ENCODE data around the gene ARMC9. TPM values are rescaled to one million over a fixed set of nuclear protein-coding genes. Genes with fewer than 3 reads are reported as not detected.
A peak's percentile ranks its signal among the peaks of the same experiment; 100 is the strongest.

The ARMC9 gene
- total and polyA plus RNA-seq, 2 of the 13 experiments (the other 11 are each of a cell fraction or from before 2014, with no cell fraction given) = 9.1 to 12.8 TPM

DNA sequence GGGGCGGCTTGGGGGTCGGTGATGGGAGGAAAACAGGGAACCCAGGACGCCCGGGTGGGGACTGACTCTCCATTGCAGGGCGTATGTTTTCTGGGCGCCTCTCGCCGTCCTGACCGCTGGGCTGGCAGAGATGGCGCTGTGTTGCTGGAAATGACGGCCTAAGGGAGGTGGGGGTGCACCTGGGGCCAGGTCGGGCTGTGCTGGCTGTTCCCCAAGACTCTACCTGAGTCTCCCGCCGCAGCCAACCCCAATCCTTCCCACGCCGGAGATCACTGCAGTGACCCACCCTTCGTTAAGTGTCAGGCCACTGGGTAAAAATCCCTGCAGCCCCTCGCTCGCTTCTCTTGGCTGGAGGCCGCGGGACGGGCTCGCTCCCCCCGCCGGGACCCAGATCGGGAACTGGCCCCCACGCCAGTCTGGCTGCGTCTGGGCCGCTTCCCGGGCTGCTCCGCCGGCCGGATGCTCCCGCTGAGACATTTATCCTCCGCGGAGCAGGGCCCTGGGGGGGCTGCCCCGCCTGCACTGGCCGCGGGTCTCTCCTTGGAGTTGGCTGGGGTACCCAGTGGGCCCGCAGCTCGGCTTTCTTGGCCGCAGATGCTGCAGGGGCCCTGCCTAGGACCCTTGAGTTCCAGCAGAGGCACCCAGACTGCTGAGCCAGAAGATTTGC is 7.8 kb upstream of the ARMC9 start (continued):
- TF ChIP-seq, protein P1, sequence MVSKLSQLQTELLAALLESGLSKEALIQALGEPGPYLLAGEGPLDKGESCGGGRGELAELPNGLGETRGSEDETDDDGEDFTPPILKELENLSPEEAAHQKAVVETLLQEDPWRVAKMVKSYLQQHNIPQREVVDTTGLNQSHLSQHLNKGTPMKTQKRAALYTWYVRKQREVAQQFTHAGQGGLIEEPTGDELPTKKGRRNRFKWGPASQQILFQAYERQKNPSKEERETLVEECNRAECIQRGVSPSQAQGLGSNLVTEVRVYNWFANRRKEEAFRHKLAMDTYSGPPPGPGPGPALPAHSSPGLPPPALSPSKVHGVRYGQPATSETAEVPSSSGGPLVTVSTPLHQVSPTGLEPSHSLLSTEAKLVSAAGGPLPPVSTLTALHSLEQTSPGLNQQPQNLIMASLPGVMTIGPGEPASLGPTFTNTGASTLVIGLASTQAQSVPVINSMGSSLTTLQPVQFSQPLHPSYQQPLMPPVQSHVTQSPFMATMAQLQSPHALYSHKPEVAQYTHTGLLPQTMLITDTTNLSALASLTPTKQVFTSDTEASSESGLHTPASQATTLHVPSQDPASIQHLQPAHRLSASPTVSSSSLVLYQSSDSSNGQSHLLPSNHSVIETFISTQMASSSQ (IDR thresholded peaks at IDR 0.05; ENCODE audit: low read depth) = no peak
- TF ChIP-seq, protein P1 (CRISPR knock-in tag; IDR thresholded peaks at IDR 0.05; ENCODE audit: borderline replicate concordance) = no peak
- TF ChIP-seq KAT2B (IDR thresholded peaks at IDR 0.05; ENCODE audit: borderline replicate concordance, low read depth, low read length) (no peak), HCFC1 (IDR thresholded peaks at IDR 0.05; ENCODE audit: low read depth, low read length) (no peak), ZNF598 (CRISPR knock-in tag; IDR thresholded peaks at IDR 0.05; ENCODE audit: borderline replicate concordance) (0 out of 2 replicates have a peak, but pooled peaks have one; percentile 8), ATF7 (IDR thresholded peaks at IDR 0.05) (no peak), ATF7 (CRISPR knock-in tag; IDR thresholded peaks at IDR 0.05) (no peak), U2AF1 (optimal IDR thresholded peaks at IDR 0.05; ENCODE audit: low read depth, low read length) (no peak), ATF7-NPFF (CRISPR knock-in tag; IDR thresholded peaks at IDR 0.05; ENCODE audit: low read depth) (no peak), ZNF329 (CRISPR knock-in tag; IDR thresholded peaks at IDR 0.05; ENCODE audit: low read depth) (no peak), ZEB1 (IDR thresholded peaks at IDR 0.05; ENCODE audit: insufficient replicate concordance, low read depth) (peak; percentile 23), ELF1 (CRISPR knock-in tag; IDR thresholded peaks at IDR 0.05) (no peak), ZNF30 (CRISPR knock-in tag; IDR thresholded peaks at IDR 0.05) (no peak)
- TF ChIP-seq, protein P2, sequence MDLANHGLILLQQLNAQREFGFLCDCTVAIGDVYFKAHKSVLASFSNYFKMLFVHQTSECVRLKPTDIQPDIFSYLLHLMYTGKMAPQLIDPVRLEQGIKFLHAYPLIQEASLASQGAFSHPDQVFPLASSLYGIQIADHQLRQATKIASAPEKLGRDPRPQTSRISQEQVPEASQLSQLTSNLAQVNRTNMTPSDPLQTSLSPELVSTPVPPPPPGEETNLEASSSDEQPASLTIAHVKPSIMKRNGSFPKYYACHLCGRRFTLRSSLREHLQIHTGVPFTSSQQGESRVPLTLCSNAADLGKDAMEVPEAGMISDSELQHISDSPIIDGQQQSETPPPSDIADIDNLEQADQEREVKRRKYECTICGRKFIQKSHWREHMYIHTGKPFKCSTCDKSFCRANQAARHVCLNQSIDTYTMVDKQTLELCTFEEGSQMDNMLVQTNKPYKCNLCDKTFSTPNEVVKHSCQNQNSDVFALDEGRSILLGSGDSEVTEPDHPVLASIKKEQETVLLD (CRISPR knock-in tag; IDR thresholded peaks at IDR 0.05; ENCODE audit: low read depth) = no peak
- TF ChIP-seq, protein P3, sequence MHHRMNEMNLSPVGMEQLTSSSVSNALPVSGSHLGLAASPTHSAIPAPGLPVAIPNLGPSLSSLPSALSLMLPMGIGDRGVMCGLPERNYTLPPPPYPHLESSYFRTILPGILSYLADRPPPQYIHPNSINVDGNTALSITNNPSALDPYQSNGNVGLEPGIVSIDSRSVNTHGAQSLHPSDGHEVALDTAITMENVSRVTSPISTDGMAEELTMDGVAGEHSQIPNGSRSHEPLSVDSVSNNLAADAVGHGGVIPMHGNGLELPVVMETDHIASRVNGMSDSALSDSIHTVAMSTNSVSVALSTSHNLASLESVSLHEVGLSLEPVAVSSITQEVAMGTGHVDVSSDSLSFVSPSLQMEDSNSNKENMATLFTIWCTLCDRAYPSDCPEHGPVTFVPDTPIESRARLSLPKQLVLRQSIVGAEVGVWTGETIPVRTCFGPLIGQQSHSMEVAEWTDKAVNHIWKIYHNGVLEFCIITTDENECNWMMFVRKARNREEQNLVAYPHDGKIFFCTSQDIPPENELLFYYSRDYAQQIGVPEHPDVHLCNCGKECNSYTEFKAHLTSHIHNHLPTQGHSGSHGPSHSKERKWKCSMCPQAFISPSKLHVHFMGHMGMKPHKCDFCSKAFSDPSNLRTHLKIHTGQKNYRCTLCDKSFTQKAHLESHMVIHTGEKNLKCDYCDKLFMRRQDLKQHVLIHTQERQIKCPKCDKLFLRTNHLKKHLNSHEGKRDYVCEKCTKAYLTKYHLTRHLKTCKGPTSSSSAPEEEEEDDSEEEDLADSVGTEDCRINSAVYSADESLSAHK (CRISPR knock-in tag; IDR thresholded peaks at IDR 0.05; ENCODE audit: borderline replicate concordance) = no peak
- TF ChIP-seq, protein P4, sequence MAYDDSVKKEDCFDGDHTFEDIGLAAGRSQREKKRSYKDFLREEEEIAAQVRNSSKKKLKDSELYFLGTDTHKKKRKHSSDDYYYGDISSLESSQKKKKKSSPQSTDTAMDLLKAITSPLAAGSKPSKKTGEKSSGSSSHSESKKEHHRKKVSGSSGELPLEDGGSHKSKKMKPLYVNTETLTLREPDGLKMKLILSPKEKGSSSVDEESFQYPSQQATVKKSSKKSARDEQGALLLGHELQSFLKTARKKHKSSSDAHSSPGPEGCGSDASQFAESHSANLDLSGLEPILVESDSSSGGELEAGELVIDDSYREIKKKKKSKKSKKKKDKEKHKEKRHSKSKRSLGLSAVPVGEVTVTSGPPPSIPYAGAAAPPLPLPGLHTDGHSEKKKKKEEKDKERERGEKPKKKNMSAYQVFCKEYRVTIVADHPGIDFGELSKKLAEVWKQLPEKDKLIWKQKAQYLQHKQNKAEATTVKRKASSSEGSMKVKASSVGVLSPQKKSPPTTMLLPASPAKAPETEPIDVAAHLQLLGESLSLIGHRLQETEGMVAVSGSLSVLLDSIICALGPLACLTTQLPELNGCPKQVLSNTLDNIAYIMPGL (CRISPR knock-in tag; IDR thresholded peaks at IDR 0.05; ENCODE audit: borderline replicate concordance in 1 of 2, low read depth in 1 of 2) = peak; percentile 80 to 86; a peak in 3 of 4 replicates

All from HepG2 (cell line).